ENCODE measurements around the gene ZNF98.

ZNF98 gene

DNA sequence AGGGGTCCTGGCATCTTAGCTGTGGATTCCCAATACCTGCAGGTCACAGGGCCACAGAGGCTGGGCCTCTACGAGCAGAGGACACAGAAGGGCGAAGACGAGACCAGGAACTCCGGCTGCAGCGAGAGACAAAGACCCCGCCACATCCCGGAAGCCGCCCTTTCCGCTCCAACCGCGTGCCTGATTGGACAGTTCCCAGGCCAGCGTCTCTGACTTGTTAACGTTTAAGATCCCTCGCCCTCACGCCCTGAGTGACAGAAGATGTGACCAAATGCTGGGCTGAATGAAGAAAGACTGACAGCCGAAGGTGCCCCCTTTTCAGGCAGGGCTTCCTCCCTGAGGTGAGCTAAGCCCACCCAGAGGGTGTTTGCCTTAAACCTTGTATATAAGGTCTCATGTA is at the start of gene ZNF98:
Gene ZNF98 (minus strand): TSS at position 136 of the 400 bp plus-strand sequence. CDS start 122 bp downstream, at position 14.
- H3K9me3 ChIP-seq (ENCODE audit: control insufficient read depth in 1 of 2, low read length in 2 of 2): peaks cover 15 to 25% of the 10 kb centered on the region in 2 donors
- H3K36me3 ChIP-seq (ENCODE audit: control insufficient read depth in 1 of 2, insufficient read depth in 2 of 2, low read length in 2 of 2): no peaks in the 10 kb centered on the region
- H3K4me3 ChIP-seq (ENCODE audit: low read depth in 1 of 2, low read length in 2 of 2): peak within 1 kb of the TSS in 1 of 2 donors; percentile 32
- no peaks in the 10 kb centered on the region for H3K4me1 ChIP-seq (ENCODE audit: control insufficient read depth in 1 of 2, insufficient read depth in 2 of 2, low read length in 2 of 2)
- H3K27ac ChIP-seq (ENCODE audit: low read depth, low read length): no peak within 1 kb of the TSS
- H3K27me3 ChIP-seq (ENCODE audit: control insufficient read depth in 1 of 2, insufficient read depth in 2 of 2, low read length in 2 of 2): no peaks in the 10 kb centered on the region
- no peak within 1 kb of the TSS for H3K9ac ChIP-seq (ENCODE audit: low read depth in 1 of 2, low read length in 2 of 2)

DNA sequence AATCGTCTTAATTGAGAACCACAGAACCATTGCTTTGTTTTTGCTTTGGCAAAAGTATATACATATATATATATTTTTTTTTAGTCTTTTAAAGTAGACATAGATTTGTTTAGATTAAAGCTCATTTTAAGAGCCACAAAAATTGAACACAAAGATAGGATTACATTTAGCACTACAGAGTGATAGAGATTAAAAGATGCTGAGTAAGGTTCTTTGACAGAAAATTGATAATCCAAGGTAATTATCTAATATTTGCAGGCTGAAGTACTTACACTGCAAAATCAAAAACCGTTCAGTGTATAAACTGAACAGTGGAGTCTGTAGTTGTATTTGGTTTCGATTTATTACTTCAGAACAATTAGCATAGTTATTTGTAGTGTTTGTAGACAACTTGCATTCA is 24.5 kb upstream of the ZNF98 start:
- peaks cover 15 to 24% of the 10 kb centered on the region in 2 donors for H3K9me3 ChIP-seq (ENCODE audit: control insufficient read depth in 1 of 2, low read length in 2 of 2)
- no peaks in the 10 kb centered on the region for H3K27me3 ChIP-seq (ENCODE audit: control insufficient read depth in 1 of 2, insufficient read depth in 2 of 2, low read length in 2 of 2)
- H3K9ac ChIP-seq (ENCODE audit: low read depth in 1 of 2, low read length in 2 of 2): no peak overlapping the region
- H3K4me1 ChIP-seq (ENCODE audit: control insufficient read depth in 1 of 2, insufficient read depth in 2 of 2, low read length in 2 of 2): no peaks in the 10 kb centered on the region
- no peaks in the 10 kb centered on the region for H3K36me3 ChIP-seq (ENCODE audit: control insufficient read depth in 1 of 2, insufficient read depth in 2 of 2, low read length in 2 of 2)
- H3K27ac ChIP-seq (ENCODE audit: low read depth, low read length): no peak overlapping the region
- H3K4me3 ChIP-seq (ENCODE audit: low read depth in 1 of 2, low read length in 2 of 2): no peak overlapping the region

DNA sequence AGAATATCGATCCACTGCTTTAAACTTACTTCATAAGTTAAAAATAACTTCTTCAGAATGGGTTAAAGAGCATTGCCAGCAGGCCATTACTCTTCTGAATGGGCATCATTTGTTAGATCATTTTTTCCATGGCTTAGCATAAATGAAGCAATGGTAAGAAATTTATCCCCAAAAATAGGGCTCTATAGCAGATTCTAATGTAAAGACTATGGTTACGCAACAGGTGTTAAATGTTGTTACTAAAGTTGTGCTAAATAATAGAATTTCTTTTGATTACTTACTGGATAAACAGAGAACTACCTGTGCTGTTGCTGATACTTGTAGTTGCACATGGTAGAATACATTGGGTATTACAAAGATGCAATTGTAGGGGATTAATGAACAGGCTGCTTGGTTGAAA is 15.9 kb upstream of the ZNF98 start:
- Histone ChIP-seq H3K27ac (ENCODE audit: low read depth, low read length) (no peak overlapping the region), H3K9ac (ENCODE audit: low read depth in 1 of 2, low read length in 2 of 2) (no peak overlapping the region), H3K4me1 (ENCODE audit: control insufficient read depth in 1 of 2, insufficient read depth in 2 of 2, low read length in 2 of 2) (no peaks in the 10 kb centered on the region), H3K36me3 (ENCODE audit: control insufficient read depth in 1 of 2, insufficient read depth in 2 of 2, low read length in 2 of 2) (no peaks in the 10 kb centered on the region), H3K27me3 (ENCODE audit: control insufficient read depth in 1 of 2, insufficient read depth in 2 of 2, low read length in 2 of 2) (no peaks in the 10 kb centered on the region), H3K9me3 (ENCODE audit: control insufficient read depth in 1 of 2, low read length in 2 of 2) (peaks cover 19 to 25% of the 10 kb centered on the region in 2 donors), H3K4me3 (ENCODE audit: low read depth in 1 of 2, low read length in 2 of 2) (no peak overlapping the region)

DNA sequence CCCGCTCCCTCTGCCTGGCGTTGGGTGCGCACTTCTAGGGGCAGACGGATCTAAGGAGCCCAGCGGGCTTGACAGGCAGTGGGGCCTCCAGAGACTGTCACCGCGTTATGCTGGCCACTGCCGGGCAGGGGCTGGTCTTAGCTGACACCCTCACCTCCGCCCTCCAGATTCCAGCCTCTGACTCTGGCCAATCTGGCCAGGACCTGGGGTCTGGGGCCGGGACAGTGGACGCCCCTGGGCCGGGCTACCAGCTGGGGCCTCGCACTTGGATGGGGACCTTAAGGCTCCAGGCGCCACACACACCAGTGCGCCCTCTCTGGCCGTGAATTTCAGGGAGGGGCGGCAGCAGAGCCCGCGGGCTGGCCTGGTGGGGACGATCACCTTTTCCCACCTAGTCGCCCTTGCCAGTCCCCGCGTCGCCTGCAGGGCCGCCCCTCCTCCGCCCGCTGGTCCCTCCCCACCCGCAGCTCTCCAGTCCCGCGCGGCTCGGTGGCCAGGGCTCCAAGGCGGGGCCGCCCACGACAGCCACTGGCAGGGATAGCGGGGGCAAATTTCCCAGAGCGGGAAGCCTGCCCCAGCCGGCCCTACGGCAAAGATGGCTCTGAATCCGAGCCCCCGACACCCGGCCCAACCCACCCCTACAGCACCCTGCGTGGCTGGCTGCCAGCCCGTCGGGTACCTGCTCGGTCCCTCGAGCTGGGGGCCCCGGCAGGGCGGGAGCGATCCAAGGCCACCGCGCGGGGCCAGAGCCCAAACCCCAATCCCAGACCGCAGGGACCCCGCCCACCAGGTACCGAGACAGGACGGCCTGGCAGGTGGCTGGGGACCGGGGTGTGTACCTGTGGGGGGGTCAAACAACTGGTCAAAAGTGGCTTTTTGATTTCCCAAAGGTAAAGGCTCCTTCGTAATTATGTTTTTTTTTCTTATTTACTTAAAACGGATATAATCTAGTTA is 6.1 kb upstream of the ZNF98 start:
- no peaks in the 10 kb centered on the region for H3K36me3 ChIP-seq (ENCODE audit: control insufficient read depth in 1 of 2, insufficient read depth in 2 of 2, low read length in 2 of 2)
- no peak overlapping the region for H3K4me3 ChIP-seq (ENCODE audit: low read depth in 1 of 2, low read length in 2 of 2)
- peaks cover 17 to 27% of the 10 kb centered on the region in 2 donors for H3K9me3 ChIP-seq (ENCODE audit: control insufficient read depth in 1 of 2, low read length in 2 of 2)
- no peaks in the 10 kb centered on the region for H3K27me3 ChIP-seq (ENCODE audit: control insufficient read depth in 1 of 2, insufficient read depth in 2 of 2, low read length in 2 of 2)
- no peak overlapping the region for H3K9ac ChIP-seq (ENCODE audit: low read depth in 1 of 2, low read length in 2 of 2)
- H3K4me1 ChIP-seq (ENCODE audit: control insufficient read depth in 1 of 2, insufficient read depth in 2 of 2, low read length in 2 of 2): no peaks in the 10 kb centered on the region
- peak overlapping the region; percentile 10 for H3K27ac ChIP-seq (ENCODE audit: low read depth, low read length)

DNA sequence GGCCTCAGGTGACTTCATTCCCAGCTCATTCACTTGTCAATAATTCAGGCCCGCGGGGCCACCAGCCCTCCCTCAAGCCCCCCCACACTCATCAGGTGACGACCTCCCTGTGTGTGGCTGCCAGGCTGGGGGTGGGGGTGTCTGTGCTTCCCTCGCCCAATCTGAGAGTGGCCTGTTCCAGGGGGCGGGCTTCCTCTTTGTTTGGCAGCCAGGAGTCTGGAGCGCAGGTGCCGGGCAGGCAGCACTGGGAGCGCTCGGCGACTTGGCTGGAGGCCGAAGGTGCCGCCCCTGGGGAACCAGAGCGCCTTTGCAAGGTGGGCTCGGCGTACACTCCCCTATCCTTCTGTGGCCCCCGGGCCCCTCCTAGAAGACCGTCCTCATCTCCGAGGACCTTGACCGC is 5.4 kb upstream of the ZNF98 start:
- H3K4me3 ChIP-seq (ENCODE audit: low read depth in 1 of 2, low read length in 2 of 2): no peak overlapping the region
- H3K27ac ChIP-seq (ENCODE audit: low read depth, low read length): no peak overlapping the region
- no peaks in the 10 kb centered on the region for H3K4me1 ChIP-seq (ENCODE audit: control insufficient read depth in 1 of 2, insufficient read depth in 2 of 2, low read length in 2 of 2)

DNA sequence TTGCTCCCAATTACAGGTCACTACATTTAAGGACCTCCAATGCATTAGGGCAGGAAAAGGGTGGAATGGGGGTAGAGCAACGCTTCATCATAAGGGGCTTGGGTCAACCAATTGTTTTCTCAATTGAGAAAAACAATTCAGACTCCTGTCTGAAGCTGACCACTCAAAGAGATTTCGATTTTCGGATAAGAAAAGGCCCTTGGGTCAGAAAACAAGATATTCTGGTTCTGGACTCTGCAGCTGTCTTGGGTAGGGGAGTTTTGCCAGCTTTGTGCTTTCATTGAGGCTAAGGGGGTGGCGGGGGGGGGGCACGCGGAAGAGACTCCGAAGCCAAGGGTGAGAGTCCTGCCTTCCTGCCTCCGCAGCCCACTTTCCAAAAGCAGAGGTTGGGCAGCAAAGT is 4.8 kb upstream of the ZNF98 start:
- Histone ChIP-seq H3K9me3 (ENCODE audit: control insufficient read depth in 1 of 2, low read length in 2 of 2) (peaks cover 20 to 32% of the 10 kb centered on the region in 2 donors), H3K4me1 (ENCODE audit: control insufficient read depth in 1 of 2, insufficient read depth in 2 of 2, low read length in 2 of 2) (no peaks in the 10 kb centered on the region), H3K36me3 (ENCODE audit: control insufficient read depth in 1 of 2, insufficient read depth in 2 of 2, low read length in 2 of 2) (no peaks in the 10 kb centered on the region), H3K27ac (ENCODE audit: low read depth, low read length) (no peak overlapping the region), H3K4me3 (ENCODE audit: low read depth in 1 of 2, low read length in 2 of 2) (no peak overlapping the region), H3K27me3 (ENCODE audit: control insufficient read depth in 1 of 2, insufficient read depth in 2 of 2, low read length in 2 of 2) (no peaks in the 10 kb centered on the region), H3K9ac (ENCODE audit: low read depth in 1 of 2, low read length in 2 of 2) (no peak overlapping the region)

More for the DNA sequence above, 5.4 kb upstream of the ZNF98 start:
- Histone ChIP-seq H3K36me3 (ENCODE audit: control insufficient read depth in 1 of 2, insufficient read depth in 2 of 2, low read length in 2 of 2) (no peaks in the 10 kb centered on the region), H3K9me3 (ENCODE audit: control insufficient read depth in 1 of 2, low read length in 2 of 2) (peaks cover 17 to 27% of the 10 kb centered on the region in 2 donors), H3K9ac (ENCODE audit: low read depth in 1 of 2, low read length in 2 of 2) (no peak overlapping the region), H3K27me3 (ENCODE audit: control insufficient read depth in 1 of 2, insufficient read depth in 2 of 2, low read length in 2 of 2) (no peaks in the 10 kb centered on the region)

DNA sequence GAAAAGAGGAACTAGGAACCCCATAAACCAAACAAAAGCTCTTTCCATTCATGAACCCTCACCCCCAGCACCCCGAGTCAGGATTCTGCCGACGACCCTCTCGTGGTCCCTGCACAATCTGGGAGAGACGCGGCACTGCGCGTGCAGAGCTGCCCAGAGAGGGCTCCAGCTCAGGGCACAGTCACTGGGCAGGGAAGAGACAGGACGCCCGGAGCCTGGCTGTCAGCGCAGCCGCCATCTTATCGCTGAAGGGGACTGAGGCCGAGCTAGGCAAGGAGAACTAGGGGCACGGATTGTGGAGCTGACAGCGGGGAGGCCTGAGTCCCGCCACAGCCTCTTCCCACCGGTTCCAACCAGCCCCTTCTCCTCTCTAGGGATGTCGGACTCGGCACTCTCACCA is 349 bp downstream of the ZNF98 start:
- Histone ChIP-seq H3K9ac (ENCODE audit: low read depth in 1 of 2, low read length in 2 of 2) (no peak overlapping the region), H3K4me1 (ENCODE audit: control insufficient read depth in 1 of 2, insufficient read depth in 2 of 2, low read length in 2 of 2) (no peaks in the 10 kb centered on the region), H3K27me3 (ENCODE audit: control insufficient read depth in 1 of 2, insufficient read depth in 2 of 2, low read length in 2 of 2) (no peaks in the 10 kb centered on the region), H3K27ac (ENCODE audit: low read depth, low read length) (no peak overlapping the region), H3K9me3 (ENCODE audit: control insufficient read depth in 1 of 2, low read length in 2 of 2) (peaks cover 15 to 25% of the 10 kb centered on the region in 2 donors), H3K4me3 (ENCODE audit: low read depth in 1 of 2, low read length in 2 of 2) (peak overlapping the region in 1 of 2 donors; percentile 32), H3K36me3 (ENCODE audit: control insufficient read depth in 1 of 2, insufficient read depth in 2 of 2, low read length in 2 of 2) (no peaks in the 10 kb centered on the region)

DNA sequence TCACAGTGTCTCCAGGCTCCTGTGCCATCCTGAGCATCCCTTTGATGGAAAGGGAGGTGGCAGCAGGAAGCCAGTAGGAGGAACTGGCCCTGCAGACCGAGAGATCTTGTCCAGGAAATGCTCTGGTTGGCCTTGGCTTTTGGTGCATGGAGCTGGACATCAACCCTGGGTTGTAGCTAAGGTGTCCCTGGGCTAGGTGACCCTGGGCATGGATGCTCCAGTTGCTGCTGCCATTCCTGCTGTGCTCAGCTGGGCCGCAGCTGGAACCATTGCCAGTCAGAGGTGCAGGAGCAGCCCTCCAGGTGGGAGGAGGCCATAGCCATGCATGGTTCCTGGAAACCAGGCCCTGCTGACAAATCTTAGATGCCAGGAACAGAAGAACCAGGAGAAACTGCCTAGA is 67.5 kb downstream of the ZNF98 start:
- Histone ChIP-seq H3K27me3 (ENCODE audit: control insufficient read depth in 1 of 2, insufficient read depth in 2 of 2, low read length in 2 of 2) (no peaks in the 10 kb centered on the region), H3K36me3 (ENCODE audit: control insufficient read depth in 1 of 2, insufficient read depth in 2 of 2, low read length in 2 of 2) (no peaks in the 10 kb centered on the region), H3K27ac (ENCODE audit: low read depth, low read length) (no peak overlapping the region), H3K4me1 (ENCODE audit: control insufficient read depth in 1 of 2, insufficient read depth in 2 of 2, low read length in 2 of 2) (no peaks in the 10 kb centered on the region), H3K4me3 (ENCODE audit: low read depth in 1 of 2, low read length in 2 of 2) (no peak overlapping the region), H3K9ac (ENCODE audit: low read depth in 1 of 2, low read length in 2 of 2) (no peak overlapping the region), H3K9me3 (ENCODE audit: control insufficient read depth in 1 of 2, low read length in 2 of 2) (peaks cover 18 to 32% of the 10 kb centered on the region in 2 donors)
